SK-N-DZ (cell line): Measurements from ENCODE around the gene SYT12.

ENCODE experiments used
- DNase-seq: peaks from one replicate; pipeline ENCODE4 v3.0.0-alpha.2; 2015; ENCODE audit warnings: low spot score

Gene SYT12

GRCh38 chr11:67027943-67028542 is 5.1 kb downstream of the SYT12 start:
- no peak for DNase-seq

DNA sequence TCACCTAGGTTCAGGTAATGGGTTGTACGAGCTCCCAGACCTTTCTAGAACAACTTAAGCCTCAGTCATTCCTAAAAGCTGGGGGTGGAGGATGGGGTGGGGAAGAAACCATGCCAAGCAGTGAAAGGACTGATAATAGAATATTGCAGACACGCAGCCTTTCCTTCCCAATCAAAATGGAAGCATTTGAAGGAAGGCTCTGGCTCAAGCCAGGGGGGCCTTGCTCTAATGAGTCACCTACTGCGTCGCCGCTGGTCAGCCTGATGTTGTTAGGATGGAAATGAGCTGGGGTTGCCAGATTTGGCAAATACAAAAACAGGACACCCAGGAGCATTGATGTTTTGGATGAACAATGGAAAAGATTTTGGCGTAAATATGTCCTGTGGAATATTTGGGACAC is 6.2 kb downstream of the SYT12 start:
- no peak for DNase-seq

- no peak for DNase-seq
These were observed 8.0 kb downstream of the SYT12 start for GRCh38 chr11:67030976-67031375.

DNA sequence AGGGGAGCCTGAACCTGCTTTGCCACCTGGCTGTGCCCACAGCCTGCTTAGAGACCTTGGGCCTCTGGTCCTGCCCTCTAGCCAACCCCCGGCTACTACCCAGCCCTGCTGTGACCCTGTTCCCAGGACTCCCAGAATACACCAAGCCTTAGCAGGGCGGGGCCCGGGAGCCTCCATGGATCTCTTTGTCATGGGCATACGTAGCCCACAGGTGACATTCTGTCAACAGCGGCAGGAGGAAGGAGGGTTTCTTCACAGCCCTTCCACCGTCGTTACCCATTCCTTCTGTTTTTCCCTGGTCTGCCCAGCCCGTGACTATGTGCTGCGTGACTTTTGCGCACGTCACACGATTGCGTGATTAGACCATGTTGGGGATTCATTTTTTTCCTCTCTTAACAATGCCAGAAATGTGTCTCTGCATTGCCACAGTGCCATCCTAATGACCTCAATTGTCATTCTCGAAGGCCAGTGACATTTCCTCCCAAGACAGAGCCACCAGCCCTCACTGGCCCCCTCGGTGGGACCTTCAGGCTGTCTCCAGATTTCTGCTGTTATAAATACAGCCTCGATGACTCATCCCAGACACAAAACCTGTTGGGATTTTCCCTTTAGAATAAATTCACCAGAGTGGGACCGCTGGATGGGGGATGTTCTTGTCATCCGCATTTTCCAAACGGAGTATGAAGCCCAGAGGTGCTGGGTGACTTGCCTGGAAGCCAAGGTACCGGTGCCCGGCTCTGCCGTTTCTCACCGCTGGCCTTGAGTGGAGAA is 9.0 kb downstream of the SYT12 start:
- no peak for DNase-seq

DNA sequence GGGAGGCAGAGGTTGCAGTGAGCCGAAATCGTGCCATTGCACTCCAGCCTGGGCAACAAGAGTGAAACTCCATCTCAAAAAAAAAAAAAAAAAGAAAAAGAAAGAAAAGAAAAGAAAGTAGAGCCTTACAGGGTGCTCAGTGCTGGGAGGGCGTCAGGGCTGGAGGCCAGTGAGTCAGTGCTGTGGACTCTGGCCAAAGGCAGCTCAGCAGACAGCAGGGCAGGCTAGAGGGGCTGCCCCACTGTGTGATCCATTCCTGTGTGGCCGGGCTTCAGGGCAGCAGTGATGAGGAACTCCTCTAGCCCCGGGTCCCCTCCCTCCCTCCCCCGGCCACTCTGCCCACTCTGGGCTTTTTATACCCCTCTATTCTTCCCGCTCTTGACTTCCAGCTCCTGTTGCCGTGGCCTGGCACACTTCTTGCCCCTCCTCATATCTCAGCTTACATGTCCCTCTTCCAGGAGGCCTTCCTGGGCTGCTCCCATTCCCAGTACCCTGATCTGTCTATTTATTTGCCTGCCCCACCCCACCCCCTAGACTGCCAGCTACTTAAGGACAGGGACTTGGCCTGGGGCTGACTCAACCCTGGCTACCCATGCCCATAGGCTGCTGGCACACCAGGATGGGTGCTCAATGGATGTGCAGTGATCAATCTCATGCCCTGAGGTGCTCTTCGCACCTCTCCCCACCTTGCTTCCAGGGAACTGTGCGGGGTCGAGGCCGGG is 10.1 kb downstream of the SYT12 start:
- DNase-seq: no peak

- DNase-seq: no peak
These were observed 10.8 kb downstream of the SYT12 start for GRCh38 chr11:67033661-67034166.

- DNase-seq: no peak
These were observed 11.4 kb downstream of the SYT12 start for GRCh38 chr11:67034350-67034749.

- no peak for DNase-seq
These were observed 17.2 kb downstream of the SYT12 start for GRCh38 chr11:67040147-67040546.

- no peak for DNase-seq
These were observed 18.7 kb downstream of the SYT12 start for GRCh38 chr11:67041602-67042001.

GRCh38 chr11:67043572-67044349 is 20.8 kb downstream of the SYT12 start:
- no peak for DNase-seq

DNA sequence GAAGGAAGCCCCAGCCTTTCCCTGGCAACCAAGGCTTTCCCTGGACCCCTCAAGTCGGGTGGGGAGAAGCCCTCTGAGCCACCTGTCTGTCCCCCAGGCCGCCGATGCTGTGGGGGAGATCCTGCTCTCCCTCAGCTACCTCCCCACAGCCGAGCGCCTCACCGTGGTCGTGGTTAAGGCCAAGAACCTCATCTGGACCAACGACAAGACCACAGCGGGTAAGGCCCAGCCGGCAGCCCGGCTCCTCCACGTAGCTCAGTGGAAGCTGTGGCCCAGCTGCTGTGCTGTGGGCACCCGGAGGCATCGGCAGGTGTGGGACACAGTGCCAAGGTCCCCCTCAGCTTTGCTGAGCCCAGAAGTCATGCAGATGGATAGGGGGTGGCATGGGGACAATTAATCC is 21.6 kb downstream of the SYT12 start:
- DNase-seq: no peak

DNA sequence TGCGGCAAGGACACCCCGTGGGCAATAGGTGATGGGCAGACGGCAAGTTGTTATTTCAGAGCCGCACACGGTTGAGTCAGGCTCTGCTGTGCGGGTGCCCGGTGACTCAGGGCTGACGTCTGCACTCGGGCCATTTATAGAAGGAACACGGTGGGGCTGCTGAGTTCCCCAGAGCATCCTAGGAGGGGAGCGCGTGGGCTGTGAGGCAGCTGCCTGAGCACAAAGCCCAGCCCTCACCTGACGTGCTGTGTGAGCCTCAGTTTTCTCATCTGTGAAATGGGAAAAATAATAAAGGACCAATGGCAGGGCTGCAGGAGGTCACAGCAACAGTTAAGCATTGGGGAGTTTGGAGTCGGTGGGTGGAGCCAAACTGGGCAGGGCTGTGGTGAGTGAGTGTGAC is 22.4 kb downstream of the SYT12 start:
- no peak for DNase-seq

DNA sequence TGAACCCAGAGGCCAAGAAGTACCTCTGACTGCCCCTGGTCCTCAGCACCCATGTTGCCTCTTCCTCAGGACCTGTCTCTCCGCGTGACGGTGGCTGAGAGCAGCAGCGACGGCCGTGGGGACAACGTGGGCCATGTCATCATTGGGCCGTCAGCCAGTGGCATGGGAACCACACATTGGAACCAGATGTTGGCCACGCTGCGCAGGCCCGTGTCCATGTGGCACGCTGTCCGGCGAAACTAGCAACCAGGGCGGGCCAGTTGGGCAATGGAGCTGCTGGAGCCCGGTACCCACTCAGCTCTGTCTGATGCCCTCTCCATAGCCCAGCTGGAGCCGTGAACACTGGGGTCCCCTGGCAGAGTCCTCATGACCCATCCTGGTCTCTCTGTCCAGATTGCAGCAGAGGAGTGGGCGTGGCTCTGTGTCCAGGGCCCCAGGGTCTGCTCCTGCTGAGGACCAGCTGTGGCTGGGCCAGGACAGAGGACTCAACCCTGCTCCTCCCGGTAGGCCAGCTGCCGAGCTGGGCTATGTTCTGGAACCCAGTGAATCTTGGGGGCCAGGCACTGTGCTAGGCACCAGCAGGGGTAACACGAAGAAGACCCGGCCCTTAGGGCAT is 25.7 kb downstream of the SYT12 start:
- no peak for DNase-seq

DNA sequence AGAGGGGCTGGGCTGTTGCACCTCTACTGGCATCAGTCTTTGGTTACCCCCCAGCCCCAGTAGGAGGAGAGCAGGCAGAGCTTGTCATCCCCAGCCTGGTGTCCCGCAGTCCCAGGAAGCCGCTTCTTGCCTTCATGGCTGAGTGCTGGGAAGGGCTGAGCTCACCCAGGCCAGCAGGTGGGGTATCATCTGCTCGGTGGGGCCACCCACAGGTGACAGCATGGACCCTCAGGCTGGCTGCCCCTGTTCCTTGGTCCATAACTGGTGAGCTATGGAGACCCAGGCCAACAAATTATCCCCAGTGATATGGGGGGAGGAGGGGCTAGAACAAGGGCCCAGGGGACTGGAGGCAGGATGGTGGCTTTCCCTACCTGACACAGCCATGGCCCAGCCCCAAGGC is 27.2 kb downstream of the SYT12 start:
- DNase-seq: no peak

DNA sequence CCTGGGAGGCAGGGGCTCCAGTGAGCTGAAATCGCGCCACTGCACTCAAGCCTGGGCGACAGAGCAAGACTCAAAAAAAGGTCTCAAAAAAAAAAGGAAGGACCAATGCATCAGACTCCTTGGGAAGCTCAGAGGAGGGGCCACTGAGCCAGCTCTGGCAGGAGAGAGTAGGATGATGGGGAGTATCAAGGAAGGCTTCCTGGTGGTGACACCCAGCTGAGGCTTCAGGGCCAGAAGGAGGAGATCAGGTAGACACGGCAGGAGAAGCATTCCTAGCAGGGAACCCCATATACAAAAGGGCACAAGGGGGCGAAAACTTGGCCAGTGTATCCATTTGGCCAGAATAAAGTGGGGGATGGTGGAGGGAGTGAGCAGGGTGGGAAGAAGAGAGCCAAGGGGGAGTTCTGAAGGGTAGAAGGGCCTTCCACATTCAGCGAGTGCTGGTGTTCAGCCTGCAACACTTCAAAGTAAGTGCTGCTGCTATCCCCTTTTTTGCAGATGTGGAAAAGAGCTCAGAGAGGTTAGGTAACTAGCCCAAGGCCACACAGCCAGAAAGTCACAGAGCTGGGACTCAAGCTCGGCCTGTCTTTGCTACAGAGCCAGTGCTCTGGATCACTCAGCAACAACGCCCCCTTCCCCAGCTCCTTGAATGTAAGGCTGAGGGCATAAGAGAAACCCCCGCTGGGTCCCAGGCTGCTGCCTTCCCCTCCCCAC is 28.4 kb downstream of the SYT12 start:
- DNase-seq: no peak

DNA sequence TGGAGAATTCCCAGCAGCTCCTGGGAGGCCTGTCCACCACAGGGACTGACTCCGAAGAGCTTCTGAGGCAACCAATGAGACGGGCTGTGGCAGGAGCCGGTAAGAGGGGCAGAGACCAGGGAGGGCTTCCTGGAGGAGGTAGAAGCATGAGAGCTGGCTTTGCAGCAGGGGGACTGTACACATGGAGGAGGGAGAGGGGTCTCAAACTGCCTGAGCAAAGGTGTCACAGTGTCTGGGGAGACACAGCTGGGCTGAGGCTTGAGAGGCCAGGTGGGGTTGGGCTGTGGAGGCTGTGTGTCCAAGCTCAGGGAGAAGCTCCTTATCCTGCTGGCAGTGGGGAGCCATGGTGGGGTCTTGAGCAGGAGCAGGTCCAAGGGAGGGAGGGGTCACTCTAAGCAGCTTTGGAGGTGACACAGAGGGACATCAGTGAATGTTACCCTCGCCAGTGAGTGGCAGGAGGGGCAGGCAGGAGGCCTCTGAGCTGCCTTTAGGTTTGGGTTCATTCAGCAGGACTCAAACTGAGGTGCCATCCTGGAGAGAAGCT is 29.1 kb downstream of the SYT12 start:
- DNase-seq: no peak

DNA sequence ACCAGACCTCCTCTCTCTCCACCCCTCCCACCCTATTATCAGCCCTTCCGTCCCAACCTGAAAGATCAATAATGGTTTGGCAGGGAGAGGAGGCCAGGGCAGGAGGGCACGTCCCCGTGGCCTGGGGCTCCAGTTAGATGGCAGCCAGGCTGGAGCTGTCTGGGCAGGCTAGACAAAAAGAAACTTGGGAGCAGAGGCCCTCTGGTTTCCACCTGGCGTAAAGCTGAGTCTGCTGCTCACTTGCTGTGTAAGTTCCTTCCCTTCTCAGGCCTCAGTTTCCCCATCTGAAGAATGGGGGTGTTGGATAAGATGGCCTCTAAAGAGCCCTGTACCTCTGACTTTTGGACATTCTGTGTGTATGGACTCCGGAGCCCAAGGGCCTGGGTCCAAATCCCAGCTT is 30.0 kb downstream of the SYT12 start:
- no peak for DNase-seq

- peak; percentile 56 for DNase-seq
These were observed 31.0 kb downstream of the SYT12 start for GRCh38 chr11:67053896-67054329.

DNA sequence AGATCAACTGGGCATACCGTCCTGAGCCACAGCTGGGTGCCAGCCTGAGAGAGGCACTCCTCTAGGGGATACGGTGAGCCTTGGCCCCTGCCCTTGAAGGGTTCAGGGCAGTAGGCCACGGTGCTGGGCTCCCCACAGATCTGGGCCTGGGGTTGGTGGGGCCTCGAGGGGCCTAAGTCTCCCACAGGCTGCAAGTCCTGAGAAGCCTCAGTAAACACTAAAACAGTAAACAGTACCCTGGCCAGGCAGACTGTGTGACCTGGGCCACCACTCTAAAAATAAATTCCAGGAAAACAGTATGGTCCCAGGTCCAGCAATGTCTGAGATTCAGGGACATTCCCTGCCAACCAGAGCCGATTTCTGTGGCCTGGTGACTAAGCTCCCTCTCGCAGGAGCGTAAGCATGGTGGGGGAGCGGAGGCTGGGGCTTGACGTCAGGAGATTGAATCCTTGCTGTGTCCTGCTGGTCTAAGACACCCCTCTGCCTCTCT is 31.5 kb downstream of the SYT12 start:
- DNase-seq: no peak

- DNase-seq: no peak
These were observed 32.0 kb downstream of the SYT12 start for GRCh38 chr11:67054836-67055523.
